ENCODE data around the gene SP5.
"Not testable (repeated sequence)": the region's sequence is repeated elsewhere in the genome, so short reads cannot be mapped to it uniquely, and the experiment has no call there.

- TF ChIP-seq CTCF, POLR2A (IDR thresholded peaks at IDR 0.05): not testable (repeated sequence)
Measured at GRCh38 chr2:170734601-170735000, 19.5 kb downstream of the SP5 start.
